Epithelial cell of prostate (primary cell): Measurements from ENCODE around the gene EIF5A2.
"Not testable (repeated sequence)": the region's sequence is repeated elsewhere in the genome, so short reads cannot be mapped to it uniquely, and the experiment has no call there.

Experiments used
- DNase-seq: peaks from one replicate; pipeline ENCODE4 v3.0.0-alpha.2; 2011; ENCODE audit warnings: low read depth, low spot score
- H3K27ac ChIP-seq: fragments of 450-650 bp; 2 replicates; pipeline ENCODE4 v1.5.1; 2017; ENCODE audit warnings: mild to moderate bottlenecking

The EIF5A2 gene

DNA sequence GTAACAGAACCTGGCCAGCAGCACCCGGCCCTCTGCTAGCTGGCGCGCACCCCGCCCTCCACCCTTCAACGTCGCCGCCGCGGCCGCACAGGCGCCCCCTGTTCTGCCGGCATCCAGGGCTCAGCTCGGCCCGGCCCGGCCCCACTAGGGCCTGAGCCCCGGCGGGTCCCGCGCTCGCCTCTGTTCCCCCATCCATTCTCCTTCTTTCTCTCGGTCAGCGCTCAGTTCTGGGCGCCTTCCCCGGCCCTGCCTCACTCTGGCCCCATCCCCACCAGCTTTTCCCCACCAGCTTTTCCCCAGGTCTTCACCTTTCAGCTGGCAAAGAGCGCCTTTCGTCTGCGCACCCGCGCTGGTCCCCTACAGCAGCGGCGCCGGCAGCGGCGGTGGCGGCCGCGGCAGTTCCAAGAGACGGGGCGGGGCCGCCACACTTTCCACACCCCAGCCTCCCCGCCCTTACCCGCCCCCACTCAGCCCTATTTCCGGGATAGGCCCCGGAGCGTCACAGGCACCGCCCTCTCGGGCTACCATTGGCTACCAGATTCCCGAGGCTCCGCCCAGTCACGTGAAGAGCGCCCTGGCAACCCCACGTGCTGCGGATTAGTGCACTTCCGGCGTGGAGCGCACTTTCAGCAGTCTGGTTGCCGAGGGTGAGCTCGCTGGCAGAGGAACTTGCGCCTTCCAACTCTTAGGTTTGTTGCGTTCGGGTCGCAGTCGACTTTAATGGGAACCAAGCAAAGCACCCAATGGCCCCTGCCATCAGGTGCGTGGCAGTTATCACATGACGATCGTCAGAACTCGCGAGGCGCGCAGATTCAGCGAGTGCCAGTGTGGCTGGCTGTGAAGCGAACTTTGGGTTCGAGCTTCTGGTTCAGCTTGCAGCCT lies at the start of gene EIF5A2:
Gene EIF5A2 (minus strand): TSS at position 403 of the 882 bp plus-strand sequence. CDS start 831 bp downstream, outside the sequence.
- H3K27ac ChIP-seq = peak within 1 kb of the TSS; percentile 90
- peak; percentile 61 for DNase-seq

- DNase-seq = no peak
- no peak overlapping the region for H3K27ac ChIP-seq
These were observed 48.2 kb upstream of the EIF5A2 start for GRCh38 chr3:170956647-170957046.

DNA sequence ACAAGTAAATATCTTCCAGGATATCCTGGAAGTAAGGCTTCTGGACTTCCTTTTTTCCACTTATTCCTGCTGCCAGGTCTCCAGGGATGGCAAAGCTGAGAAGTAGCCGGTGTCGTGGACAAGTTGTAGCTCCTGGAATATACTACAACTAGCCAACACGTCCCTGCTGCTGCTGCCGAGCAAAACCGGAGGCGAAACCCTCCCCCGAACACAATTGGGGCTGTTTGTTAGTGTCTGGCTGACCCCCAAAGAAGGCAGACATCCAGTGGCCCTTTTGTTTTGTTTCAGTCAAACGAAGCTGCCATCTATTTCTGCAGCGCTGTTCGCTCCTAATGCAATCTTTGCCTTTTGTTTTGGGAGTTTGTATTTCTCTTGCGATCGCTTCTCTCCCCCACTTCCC lies 45.3 kb upstream of the EIF5A2 start:
- no peak for DNase-seq
- no peak overlapping the region for H3K27ac ChIP-seq

DNA sequence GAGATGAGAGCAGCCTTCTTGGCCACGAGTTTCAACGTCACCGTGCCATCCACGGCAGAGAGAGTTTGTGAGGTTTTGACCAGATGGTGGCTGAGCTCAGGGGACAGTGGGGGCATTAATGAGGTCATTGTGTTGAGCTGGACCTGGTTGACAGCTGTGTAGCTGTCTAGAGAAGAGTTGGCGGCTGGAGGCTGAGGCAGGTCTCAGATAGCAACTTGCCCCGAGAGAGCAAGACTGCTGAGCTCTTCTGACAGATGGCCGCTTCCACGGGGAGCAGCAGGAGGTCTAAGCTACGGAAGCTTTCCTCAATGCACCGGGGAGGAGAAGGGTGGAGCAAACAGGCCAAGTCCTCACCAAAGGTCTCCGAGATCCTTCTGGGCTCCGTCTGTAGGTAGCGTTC lies 44.8 kb upstream of the EIF5A2 start:
- H3K27ac ChIP-seq = no peak overlapping the region
- DNase-seq = no peak

DNA sequence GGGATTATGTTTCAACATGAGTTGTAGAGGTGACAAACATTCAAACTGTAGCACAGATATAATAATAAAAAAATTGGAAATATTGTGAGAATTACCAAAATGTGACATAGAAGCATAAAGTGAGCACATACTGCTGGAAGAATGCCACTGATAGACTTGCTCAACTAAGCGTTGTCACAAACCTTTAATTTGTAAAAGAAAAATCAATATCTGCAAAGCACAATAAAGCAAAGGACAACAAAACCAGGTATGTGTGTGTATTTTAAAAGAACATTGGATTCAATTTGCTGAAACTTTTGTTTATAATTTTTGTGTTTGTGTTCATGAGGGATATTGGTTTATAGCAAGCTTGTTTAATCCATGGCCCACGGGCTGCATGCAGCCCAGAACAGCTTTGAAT lies 40.8 kb upstream of the EIF5A2 start:
- no peak for DNase-seq
- H3K27ac ChIP-seq = no peak overlapping the region

DNA sequence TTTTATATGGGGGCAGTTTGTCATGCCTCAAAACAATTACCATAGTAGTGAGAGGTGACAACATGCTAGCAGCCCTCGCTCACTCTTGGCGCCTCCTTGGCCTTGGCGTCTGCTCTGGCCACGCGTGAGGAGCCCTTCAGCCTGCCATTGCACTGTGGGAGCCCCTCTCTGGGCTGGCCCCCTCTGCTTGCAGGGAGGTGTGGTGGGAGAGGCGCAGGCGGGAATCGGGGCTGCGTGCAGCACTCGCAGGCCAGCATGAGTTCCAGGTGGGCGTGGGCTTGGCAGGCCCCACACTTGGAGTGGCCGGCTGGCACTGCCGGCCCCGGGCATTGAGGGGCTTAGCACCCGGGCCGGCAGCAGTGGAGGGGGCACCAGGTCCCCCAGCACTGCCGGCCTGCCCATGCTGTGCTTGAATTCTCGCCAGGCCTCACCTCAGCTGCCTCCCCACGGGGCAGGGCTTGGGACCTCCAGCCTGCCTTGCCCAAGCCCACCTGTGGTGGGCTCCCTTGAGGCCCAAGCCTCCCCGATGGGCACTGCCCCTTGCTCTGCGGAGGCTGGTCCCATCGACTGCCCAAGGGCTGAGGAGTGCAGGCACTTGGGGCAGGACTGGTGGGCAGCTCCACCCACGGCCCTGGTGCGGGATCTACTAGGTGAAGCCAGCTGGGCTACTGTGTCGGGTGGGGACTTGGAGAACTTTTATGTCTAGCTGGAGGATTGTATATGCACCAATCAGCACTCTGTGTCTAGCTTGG lies 38.8 kb upstream of the EIF5A2 start:
- no peak for DNase-seq

DNA sequence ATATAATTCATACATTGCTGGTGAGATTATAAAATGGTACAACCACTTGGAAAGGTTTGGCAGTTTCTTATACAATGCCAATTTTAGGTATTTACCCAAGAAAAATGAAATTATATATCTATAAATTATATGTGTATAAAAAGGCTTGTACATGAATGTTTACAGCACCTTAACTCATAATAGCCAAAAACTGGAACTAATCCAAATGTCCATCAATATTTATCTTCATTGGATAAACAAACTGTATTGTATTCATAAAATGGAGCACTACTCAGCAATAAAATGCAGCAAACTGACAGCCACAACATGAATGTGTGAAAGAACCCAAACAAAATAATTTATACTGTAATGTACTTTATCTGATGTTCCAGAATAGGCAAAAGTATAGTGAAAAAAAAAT lies 33.6 kb upstream of the EIF5A2 start:
- no peak overlapping the region for H3K27ac ChIP-seq
- no peak for DNase-seq

More for the DNA sequence above, 38.8 kb upstream of the EIF5A2 start:
- no peak overlapping the region for H3K27ac ChIP-seq

DNA sequence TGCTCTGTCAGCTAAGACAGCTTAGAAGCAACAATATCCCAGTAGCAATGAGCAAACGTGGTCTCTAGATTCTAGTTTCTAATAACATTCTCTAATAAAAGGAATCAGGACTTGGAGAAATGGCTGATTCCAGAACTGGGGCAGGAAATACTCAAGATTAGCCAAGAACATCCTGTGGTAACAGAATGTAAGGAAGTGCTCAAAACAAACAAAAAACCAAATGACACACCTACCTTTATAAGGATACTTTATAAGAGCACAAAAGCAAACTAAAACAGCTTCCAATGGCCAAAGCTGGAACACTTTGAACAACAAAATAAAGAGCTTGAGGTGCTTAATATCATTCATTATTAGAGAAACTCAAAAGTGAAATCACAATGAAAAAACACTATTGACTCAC lies 33.1 kb upstream of the EIF5A2 start:
- DNase-seq = no peak

DNA sequence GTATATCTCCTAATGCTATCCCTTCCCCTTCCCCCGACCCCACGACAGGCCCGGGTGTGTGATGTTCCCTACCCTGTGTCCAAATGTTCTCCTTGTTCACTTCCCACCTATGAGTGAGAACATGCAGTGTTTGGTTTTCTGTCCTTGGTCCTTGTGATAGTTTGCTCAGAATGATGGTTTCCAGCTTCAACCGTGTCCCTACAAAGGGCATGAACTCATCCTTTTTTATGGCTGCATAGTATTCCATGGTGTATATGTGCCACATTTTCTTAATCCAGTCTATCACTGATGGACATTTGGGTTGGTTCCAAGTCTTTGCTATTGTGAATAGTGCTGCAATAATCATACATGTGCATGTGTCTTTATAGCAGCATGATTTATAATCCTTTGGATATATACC lies 24.6 kb upstream of the EIF5A2 start:
- DNase-seq, H3K27ac ChIP-seq: not testable (repeated sequence)

More for the DNA sequence above, 33.1 kb upstream of the EIF5A2 start:
- no peak overlapping the region for H3K27ac ChIP-seq

DNA sequence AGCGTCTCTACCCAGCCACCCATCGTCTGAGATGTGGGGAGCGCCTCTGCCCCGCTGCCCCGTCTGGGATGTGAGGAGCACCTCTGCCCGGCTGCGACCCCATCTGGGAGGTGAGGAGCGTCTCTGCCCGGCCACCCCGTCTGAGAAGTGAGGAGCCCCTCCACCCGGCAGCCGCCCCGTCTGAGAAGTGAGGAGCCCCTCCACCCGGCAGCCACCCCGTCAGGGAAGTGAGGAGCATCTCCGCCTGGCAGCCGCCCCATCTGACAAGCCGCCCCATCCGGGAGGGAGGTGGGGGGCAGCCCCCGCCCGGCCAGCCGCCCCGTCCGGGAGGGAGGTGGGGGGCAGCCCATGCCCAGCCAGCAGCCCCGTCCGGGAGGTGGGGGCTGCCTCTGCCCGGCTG lies 15.1 kb upstream of the EIF5A2 start:
- DNase-seq, H3K27ac ChIP-seq: not testable (repeated sequence)

GRCh38 chr3:170918715-170919114 lies 10.3 kb upstream of the EIF5A2 start:
- H3K27ac ChIP-seq = no peak overlapping the region
- no peak for DNase-seq

GRCh38 chr3:170914690-170915089 lies 6.3 kb upstream of the EIF5A2 start:
- DNase-seq = no peak
- no peak overlapping the region for H3K27ac ChIP-seq

DNA sequence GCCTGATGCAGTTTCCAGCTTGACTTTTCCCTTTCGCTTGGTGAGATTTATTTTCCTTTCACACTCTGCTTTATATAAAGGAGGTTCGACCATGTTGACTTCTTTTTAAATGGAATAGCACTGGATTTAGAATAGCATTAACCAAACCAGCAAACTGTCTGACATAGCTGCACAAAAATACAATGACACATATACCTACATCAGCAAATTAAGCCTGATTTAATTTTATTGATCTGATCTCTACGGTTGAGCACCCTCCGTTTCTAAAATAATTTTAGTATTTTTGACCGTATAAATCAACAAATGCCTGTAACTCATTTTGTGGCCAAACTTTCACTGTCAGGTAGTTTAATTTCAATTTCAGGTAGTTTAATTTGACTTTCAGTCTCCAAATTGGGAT lies 5.8 kb upstream of the EIF5A2 start:
- no peak overlapping the region for H3K27ac ChIP-seq
- no peak for DNase-seq

- H3K27ac ChIP-seq = no peak overlapping the region
- no peak for DNase-seq
These were observed 2.6 kb upstream of the EIF5A2 start for GRCh38 chr3:170911051-170911450.

GRCh38 chr3:170910542-170910941 lies 2.1 kb upstream of the EIF5A2 start:
- DNase-seq = no peak
- no peak overlapping the region for H3K27ac ChIP-seq

- peak overlapping the region; percentile 90 for H3K27ac ChIP-seq
- DNase-seq = peak; percentile 88
These were observed 879 bp upstream of the EIF5A2 start for GRCh38 chr3:170909129-170909903.

GRCh38 chr3:170907637-170908234 lies 701 bp downstream of the EIF5A2 start:
- H3K27ac ChIP-seq = peak overlapping the region; percentile 90
- DNase-seq = no peak

DNA sequence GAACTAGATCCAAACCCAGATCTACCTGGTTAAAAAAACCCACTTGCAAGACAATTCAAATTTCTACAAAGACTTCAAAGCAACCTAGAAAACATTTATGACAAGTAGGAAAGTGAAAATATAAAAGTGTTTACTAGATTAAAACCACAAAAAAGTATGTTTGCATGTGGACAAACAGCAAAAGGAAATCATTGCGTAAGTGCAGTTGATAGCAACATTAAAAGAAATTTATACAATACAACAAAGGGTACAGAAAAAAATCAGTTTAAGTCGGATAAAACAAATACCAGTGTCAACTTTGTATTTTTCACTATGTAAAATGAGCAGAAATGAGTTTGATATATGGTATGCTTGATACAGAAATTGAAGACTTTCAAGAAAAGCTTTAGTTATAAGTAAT lies 2.6 kb downstream of the EIF5A2 start:
- H3K27ac ChIP-seq = no peak overlapping the region
- no peak for DNase-seq

DNA sequence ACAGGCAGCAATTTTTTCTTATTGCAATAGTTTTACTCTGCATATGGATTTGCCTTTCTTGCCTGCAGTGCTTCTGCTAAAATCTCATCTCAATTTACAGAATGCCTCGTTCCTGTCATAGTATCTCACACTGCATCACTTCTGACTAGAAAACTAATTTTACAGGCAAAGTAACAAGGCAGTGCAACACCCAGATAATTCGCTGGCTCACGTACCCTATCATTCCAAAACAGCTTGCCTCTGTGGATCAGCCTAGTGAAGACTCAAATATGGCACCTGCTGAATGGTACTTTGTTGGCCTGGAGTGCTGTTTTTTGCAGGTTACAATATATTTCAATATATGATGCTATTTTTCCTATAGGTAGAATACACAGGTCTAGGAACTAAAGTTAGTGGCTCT lies 5.3 kb downstream of the EIF5A2 start:
- no peak overlapping the region for H3K27ac ChIP-seq
- no peak for DNase-seq

- no peak for DNase-seq
These were observed 9.0 kb downstream of the EIF5A2 start for GRCh38 chr3:170899455-170899854.

More at GRCh38 chr3:170899455-170899854, 9.0 kb downstream of the EIF5A2 start:
- H3K27ac ChIP-seq = no peak overlapping the region
